Dermis microvascular lymphatic vessel endothelial cell (primary cell): ENCODE data around the gene NPHP3. TPM values are rescaled to one million over a fixed set of nuclear protein-coding genes. Genes with fewer than 3 reads are reported as not detected.
"Not testable (repeated sequence)": the region's sequence is repeated elsewhere in the genome, so short reads cannot be mapped to it uniquely, and the experiment has no call there.

Experiments
- DNase-seq, 2 donors: peaks; one replicate each; pipeline versions ENCODE4 v3.0.0 to v3.0.0-alpha.2; 2010; ENCODE audit warnings: low read depth in 2 of 2
- total RNA-seq: library from RNA; depleted of rRNA; stranded (reverse); fragments of >200 nt; gene quantifications from 2 replicates; pipeline ENCODE4 v1.2.1, GENCODE V29; 2014

Gene NPHP3, protein sequence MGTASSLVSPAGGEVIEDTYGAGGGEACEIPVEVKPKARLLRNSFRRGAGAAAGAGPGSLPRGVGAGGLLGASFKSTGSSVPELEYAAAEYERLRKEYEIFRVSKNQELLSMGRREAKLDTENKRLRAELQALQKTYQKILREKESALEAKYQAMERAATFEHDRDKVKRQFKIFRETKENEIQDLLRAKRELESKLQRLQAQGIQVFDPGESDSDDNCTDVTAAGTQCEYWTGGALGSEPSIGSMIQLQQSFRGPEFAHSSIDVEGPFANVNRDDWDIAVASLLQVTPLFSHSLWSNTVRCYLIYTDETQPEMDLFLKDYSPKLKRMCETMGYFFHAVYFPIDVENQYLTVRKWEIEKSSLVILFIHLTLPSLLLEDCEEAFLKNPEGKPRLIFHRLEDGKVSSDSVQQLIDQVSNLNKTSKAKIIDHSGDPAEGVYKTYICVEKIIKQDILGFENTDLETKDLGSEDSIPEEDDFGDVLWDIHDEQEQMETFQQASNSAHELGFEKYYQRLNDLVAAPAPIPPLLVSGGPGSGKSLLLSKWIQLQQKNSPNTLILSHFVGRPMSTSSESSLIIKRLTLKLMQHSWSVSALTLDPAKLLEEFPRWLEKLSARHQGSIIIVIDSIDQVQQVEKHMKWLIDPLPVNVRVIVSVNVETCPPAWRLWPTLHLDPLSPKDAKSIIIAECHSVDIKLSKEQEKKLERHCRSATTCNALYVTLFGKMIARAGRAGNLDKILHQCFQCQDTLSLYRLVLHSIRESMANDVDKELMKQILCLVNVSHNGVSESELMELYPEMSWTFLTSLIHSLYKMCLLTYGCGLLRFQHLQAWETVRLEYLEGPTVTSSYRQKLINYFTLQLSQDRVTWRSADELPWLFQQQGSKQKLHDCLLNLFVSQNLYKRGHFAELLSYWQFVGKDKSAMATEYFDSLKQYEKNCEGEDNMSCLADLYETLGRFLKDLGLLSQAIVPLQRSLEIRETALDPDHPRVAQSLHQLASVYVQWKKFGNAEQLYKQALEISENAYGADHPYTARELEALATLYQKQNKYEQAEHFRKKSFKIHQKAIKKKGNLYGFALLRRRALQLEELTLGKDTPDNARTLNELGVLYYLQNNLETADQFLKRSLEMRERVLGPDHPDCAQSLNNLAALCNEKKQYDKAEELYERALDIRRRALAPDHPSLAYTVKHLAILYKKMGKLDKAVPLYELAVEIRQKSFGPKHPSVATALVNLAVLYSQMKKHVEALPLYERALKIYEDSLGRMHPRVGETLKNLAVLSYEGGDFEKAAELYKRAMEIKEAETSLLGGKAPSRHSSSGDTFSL (N-terminal part only)
- 14.1 and 21.0 TPM in 2 replicates for total RNA-seq

DNA sequence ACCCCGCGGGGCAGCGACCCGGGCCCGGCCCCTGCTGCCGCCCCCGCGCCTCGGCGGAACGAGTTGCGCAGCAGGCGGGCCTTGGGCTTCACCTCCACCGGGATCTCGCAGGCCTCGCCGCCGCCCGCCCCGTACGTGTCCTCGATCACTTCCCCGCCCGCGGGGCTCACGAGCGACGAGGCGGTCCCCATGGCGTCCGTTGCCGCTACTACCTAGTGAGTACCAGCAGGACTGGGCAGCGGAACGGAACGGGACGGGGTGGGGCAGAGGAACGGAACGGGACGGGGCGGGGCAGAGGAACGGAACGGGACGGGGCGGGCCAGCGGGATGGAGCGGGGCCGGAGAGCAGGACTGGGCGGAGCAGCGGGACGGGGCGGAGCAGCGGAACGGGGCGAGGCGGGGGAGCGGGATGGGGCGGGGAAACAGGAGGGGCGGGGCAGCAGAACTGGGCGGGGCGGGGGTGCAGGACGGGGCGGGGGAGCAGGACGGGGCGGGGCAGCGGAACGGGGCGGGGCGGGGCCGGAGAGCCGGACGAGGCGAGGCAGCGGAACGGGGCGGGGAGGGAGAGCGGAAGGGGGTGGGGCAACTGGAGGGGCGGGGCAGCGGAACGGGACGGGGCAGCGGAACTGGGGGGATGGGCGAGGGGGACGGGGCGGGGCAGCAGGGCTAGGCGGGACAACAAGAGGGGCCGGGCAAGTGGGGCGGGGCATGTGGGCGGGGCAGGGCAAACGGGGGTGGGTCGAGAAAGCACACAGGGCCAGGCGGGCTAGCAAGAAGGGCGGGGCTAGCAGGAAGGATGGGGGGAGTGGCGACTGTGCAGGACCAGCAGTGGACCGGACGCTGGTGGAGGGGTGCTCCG, at the start of gene NPHP3:
NPHP3 (minus strand) TSS at position 245 of the 859 bp plus-strand sequence; CDS start at position 191, 54 bp downstream.
- DNase-seq, result peak; percentile 85 to 98

- DNase-seq, result no peak
Measured at GRCh38 chr3:132758740-132759139, 36.5 kb upstream of the NPHP3 start.

GRCh38 chr3:132756108-132756650, 34.0 kb upstream of the NPHP3 start:
- no peak for DNase-seq

- DNase-seq, result no peak
Measured at GRCh38 chr3:132753946-132754345, 31.7 kb upstream of the NPHP3 start.

DNA sequence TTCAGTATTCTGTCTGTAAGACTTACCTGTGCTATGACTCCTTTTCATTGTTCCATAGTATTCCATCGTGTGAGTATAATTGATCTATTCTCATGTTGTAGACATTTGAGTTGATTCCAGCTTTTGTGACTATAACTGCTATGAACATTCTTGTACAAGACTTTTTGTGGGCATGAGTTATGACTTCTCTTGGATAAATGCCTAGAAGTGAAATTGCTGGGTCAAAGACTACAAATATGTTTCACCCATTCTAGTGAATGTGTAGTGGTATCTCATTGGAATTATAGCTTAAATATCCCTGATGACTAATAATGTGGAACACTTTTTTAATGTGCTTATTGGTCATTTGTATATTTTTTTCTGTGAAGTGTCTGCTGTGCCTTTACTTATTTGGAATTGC, 27.6 kb upstream of the NPHP3 start:
- no peak for DNase-seq

DNA sequence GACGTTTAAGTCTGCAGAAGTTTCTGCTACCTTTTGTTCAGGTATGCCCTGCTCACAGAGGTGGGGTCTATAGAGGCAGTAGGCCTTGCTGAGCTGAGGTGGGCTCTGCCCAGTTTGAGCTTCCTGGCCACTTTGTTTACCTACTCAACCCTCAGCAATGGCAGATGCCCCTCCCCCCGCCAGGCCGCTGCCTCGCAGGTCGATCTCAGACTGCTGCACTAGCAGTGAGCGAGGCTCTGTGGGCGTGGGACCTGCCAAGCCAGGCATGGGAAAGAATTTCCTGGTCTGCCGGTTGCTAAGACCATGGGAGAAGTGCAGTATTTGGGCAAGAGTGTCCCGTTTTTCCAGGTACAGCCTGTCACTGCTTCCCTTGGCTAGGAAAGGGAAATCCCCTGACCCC, 24.5 kb upstream of the NPHP3 start:
- DNase-seq, result not testable (repeated sequence)

DNA sequence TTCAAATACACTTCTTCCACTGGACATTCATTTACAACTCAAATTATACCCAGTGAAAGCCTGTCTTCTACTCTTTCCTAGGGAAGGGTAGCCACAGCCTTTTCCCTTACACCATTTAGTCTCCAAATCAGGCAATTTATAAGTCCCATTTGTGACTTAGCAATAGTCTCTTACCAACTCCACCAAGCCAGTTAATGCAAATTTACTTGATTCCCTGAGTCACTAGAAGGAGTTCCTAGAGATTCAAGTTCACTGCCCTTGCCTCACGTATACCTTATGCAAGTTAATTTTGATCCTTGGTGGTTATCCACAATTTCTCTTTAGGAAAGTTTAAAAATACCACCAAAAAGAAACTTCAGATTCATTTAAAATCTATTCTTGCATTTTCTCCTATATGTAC, 16.1 kb upstream of the NPHP3 start:
- DNase-seq, result no peak

- peak; percentile 47 to 92 for DNase-seq
Measured at GRCh38 chr3:132735589-132735988, 13.4 kb upstream of the NPHP3 start.

DNA sequence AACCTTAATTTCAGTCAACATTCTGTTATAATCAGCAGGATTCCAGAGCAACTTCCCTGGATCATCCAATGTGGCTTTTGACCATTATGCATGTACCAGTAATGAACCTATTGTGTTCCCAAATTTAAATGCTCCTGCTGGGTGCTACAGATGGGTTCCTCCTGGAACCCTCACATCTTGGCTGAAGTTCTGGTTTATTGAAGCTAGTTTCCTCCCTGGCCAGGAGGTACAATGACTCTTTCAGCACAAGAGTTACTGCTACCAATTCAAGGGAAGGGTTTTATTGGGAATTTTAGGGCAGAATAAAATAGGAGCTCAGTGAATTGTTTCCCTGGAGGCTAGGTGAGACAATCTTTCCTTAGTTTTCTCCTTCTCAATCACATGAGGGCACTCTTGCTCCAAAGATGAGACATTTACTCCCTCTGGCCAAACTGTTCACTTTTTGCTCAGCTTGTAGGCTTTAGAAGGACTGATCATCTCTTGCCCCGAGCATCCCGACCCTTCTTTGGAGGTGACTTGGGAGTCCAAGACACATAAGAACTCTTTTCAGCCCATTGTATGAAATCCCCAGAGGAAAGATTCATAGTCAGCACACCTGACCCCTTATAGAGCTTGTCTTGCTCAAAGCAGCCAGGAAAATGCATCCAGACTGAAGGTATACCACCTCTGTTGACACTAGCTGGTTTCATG, 8.8 kb upstream of the NPHP3 start:
- peak; percentile 50 to 72 for DNase-seq

DNA sequence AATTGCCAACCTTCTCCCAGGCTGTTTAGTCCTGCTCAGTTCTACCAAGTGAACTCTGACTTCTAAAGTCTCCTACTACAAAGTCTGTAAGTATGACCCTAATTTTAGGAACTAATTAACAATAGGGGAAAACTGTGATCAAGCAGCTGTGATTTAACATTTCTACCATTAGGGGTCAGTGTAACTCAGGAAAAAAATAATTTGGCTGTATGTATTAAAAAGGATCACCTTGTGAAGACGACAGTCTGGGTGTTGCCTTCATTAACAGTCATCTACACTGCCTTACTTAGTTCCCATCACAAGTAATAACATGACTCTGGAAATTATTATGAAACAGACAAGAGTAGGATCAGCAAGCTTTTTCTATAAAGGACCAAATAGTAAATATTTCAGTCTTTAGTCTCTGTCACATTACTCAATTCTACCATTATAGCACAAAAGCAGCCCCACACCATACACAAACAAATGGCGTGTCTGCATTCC, 4.2 kb upstream of the NPHP3 start:
- peak in 1 of 2 donors; percentile 50 for DNase-seq

GRCh38 chr3:132723024-132723950, 1.1 kb upstream of the NPHP3 start:
- no peak for DNase-seq

DNA sequence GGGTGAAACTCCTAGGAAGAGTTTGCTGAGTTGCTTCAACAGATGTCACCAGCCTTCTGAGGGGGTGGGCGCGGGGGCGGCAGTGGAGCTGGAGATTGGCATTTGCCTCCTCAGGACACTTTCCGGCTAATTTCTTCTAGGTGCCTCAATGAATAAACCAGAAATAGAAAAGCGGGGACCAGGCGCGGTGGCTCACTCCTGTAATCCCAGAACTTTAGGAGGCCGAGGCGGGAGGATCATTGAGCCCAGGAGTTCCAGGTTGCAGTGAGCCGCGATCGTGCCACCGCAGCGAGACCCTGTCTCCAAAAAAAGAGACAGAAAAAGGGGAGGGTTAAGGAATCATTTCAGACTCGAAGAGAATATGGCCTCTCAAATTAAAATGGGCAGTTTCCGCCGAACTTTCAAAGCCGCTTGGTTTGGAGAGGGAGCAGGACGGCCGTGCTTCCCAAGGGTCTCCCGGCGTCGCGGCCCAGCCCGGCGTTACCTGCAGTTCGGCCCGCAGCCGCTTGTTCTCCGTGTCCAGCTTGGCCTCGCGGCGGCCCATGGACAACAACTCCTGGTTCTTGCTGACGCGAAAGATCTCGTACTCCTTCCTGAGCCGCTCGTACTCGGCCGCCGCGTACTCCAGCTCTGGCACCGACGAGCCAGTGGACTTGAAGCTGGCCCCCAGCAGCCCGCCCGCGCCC, 587 bp downstream of the NPHP3 start:
- DNase-seq, result peak; percentile 56 to 81

DNA sequence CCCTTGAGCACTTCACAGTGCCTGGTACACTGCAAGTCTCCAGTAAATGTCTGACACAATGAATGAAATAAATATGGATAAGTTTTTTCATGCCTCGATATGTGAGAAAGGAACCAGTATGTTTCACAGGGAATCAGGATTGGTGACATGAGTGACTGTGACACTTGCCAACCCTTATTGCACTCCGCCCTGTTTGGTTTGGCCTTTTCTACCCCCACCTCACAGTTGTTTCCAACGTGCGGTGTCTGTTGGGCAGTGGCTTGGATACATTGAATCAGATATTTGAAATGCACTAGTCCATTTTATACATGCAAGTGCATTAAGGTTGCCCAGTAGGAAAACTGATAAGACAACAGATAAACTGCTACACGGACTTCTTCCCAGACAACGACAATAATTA, 2.0 kb downstream of the NPHP3 start:
- no peak for DNase-seq

DNA sequence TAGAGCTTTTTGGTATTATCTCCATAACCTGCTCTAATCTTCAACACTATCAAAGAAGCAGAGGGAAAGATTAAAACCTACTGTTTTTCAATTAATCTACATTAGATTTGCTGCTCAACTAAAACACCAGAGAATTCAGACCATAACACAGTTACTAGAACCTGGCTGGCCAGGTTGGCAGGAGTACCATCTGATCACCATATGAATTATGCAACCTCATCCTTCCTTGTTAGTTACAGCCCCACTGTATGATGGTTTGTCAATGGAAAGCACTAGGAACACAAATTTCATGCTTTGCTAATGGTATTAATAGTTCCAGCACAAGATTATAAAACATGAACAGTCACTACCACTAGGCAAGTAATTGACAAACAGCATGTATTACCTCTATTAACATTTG, 5.8 kb downstream of the NPHP3 start:
- DNase-seq, result no peak

DNA sequence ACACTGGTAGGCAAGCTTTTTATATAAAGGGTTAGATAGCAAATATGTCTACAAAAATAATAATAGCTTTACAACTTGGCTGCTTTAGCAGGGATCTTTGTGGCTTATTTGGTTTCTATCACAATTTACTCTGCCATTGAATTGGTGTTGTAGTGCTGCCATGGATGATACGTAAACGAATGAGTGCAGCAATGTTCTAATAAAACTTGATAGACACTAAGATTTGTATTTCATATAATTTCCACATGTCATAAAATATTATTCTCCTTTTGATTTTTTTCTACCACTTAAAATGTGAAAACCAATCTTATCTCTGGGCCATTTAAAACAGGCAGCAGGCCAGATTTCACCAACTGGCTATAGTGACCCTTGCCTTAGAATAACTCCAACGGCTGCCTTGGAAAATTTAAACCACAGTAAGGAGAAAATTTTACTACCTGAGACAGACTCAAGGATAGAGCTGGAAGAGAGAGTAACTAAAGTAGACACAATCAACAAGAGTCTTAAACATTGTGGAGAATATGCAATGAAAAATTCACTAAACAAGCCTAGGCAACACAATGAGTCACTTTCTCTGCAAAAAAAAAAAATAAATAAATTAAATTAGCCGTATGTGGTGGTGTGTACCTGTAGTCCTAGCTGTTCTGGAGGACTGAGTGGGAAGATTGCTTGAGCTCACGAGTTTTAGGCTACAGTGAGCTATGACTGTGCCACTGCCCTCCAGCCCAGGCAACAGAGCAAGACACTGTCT, 8.1 kb downstream of the NPHP3 start:
- no peak for DNase-seq

DNA sequence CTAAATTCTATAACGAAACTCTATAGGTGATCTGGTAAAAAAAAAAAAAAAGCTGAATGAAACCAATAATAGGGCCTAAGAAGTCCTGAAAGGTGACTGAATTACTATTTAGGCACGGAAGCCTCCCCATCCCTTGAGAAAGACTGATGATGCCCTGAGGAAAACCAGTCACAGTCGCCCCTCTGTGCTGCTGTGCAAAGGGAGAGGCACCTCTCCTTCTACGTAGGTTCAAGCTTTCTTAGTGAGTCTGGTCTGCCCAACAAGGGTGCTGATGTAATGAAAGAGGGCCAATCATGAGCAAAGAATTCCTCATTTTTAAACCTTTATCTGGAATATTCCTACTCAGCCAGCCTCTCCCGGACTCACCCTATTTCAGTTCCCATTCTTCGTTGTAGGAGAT, 11.9 kb downstream of the NPHP3 start:
- DNase-seq, result no peak

DNA sequence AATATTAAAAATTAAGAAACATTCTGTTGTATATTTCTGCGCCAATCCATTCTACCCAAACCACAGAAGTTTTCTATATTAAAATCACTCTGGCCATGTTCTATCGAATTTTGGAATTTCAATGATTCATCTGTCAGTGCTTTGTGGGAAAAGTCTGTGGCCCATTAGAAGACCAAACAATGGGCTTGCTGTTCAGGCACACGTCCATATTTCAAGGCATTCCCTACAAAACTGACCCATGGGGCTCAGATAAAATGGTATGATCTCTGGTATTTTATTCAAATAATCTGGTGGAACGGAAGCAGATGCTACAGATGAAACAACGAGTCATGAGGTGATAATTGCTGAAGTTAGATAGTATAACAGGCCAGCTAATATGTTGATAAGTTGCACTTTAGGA, 12.4 kb downstream of the NPHP3 start:
- no peak for DNase-seq
